Measurements from ENCODE around the gene MRPS11. TPM values are rescaled to one million over a fixed set of nuclear protein-coding genes. Genes with fewer than 3 reads are reported as not detected.

Gene MRPS11
- total RNA-seq, 2 donors from 2014 or later = 35.7 to 36.4 TPM

DNA sequence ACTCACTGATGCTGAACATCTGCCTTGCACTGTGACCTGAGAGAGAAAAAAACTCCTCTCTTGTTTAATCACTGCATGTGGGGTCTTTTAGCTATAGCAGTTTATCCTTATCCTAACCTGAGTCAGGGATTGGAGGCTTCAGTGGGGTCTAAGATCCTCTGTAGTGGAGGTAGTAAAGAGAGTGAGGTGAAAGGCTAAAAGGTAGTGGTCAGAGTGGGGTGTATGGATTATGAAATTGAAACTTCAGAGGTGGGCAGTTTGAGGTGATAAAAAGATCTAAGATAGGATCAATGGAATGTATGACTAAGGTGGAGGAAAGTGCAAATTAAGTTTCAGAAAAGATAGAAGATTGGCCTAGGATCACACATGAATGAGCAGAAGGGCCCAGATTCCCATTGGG, 42.5 kb downstream of the MRPS11 start:
- no peak for DNase-seq (ENCODE audit: low spot score)
- intact Hi-C loops (cut with DNase I) = no loop called here
- Histone ChIP-seq H3K4me3 (no peak overlapping the region), H3K27me3 (replicated peaks; ENCODE audit: insufficient read depth) (no peaks in the 10 kb centered on the region), H3K4me1 (replicated peaks) (no peaks in the 10 kb centered on the region), H3K9me3 (no peaks in the 10 kb centered on the region), H3K36me3 (peaks cover 0 to 4% of the 10 kb centered on the region in 2 donors), H3K27ac (no peak overlapping the region)
- no peak for TF ChIP-seq POLR2AphosphoS5 (IDR thresholded peaks at IDR 0.05)

DNA sequence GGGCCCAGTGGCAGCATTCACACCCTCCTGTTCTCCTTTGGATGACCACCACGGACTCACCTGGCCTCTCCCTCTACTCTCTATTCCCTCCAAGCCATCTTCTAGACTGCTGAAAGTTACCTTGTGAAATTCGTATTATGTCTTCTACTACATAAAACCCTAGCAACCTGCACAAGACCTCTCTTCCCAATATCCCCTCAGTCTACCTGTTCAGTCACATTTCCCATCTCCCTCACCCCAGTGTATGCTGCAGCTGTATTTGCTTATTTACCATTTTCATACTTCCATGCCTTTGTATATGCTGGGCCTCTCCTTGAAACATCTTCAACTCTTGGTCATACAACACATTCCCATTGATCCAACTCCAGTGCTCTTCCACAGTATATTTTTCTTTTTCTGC, 43.7 kb downstream of the MRPS11 start:
- peaks cover 0 to 4% of the 10 kb centered on the region in 2 donors for H3K36me3 ChIP-seq

GRCh38 chr15:88512078-88512477, 44.6 kb downstream of the MRPS11 start:
- WGBS = 89% methylated on average over 3 of the region's 3 CpGs
- intact Hi-C loops (cut with DNase I) = no loop called here

More for the DNA sequence above, 43.7 kb downstream of the MRPS11 start:
- H3K27ac ChIP-seq = no peak overlapping the region
- no peak for DNase-seq (ENCODE audit: low spot score)
- H3K9me3 ChIP-seq = no peaks in the 10 kb centered on the region
- no peak overlapping the region for H3K4me3 ChIP-seq
- no peaks in the 10 kb centered on the region for H3K4me1 ChIP-seq (replicated peaks)
- intact Hi-C loops (cut with DNase I) = no loop called here
- 98% methylated on average over 2 of the region's 2 CpGs for WGBS
- no peaks in the 10 kb centered on the region for H3K27me3 ChIP-seq (replicated peaks; ENCODE audit: insufficient read depth)
- no peak for TF ChIP-seq CTCF (IDR thresholded peaks at IDR 0.05)
- TF ChIP-seq POLR2A (IDR thresholded peaks at IDR 0.05) = no peak
- TF ChIP-seq POLR2AphosphoS5 (IDR thresholded peaks at IDR 0.05) = no peak

DNA sequence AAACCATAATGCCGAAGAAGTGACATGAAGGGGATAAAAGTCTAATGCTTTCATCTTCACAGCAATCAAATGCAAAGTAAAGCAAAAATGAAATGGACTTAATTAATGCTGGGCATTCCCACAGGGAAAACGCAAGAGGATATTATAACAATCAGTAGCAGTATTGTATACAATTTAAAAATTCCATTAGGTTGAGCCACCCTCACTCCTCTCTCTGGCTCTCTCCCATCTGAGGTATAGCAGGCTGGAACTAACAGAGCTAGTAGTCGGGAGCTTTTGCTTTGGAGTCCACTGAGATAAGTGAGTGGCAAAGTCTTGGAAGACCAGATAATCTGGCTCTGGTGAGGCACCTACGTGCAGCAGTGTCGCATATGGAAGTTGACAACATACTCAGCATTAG, 45.1 kb downstream of the MRPS11 start:
- Histone ChIP-seq H3K4me3 (no peak overlapping the region), H3K4me1 (replicated peaks) (no peaks in the 10 kb centered on the region), H3K27ac (no peak overlapping the region), H3K9me3 (no peaks in the 10 kb centered on the region), H3K27me3 (replicated peaks; ENCODE audit: insufficient read depth) (no peaks in the 10 kb centered on the region), H3K36me3 (peaks cover 0 to 4% of the 10 kb centered on the region in 2 donors)
- intact Hi-C loops (cut with DNase I) = no loop called here
- 94% methylated on average over 5 of the region's 5 CpGs for WGBS
- TF ChIP-seq POLR2A (IDR thresholded peaks at IDR 0.05) (no peak), POLR2AphosphoS5 (IDR thresholded peaks at IDR 0.05) (no peak), CTCF (IDR thresholded peaks at IDR 0.05) (no peak)
- DNase-seq (ENCODE audit: low spot score) = no peak

More at GRCh38 chr15:88512078-88512477, 44.6 kb downstream of the MRPS11 start:
- H3K27me3 ChIP-seq (replicated peaks; ENCODE audit: insufficient read depth) = no peaks in the 10 kb centered on the region
- H3K4me1 ChIP-seq (replicated peaks) = no peaks in the 10 kb centered on the region
- H3K27ac ChIP-seq = no peak overlapping the region
- no peak for DNase-seq (ENCODE audit: low spot score)
- no peak overlapping the region for H3K4me3 ChIP-seq
- no peak for TF ChIP-seq POLR2AphosphoS5 (IDR thresholded peaks at IDR 0.05)
- TF ChIP-seq POLR2A (IDR thresholded peaks at IDR 0.05) = no peak
- no peak for TF ChIP-seq CTCF (IDR thresholded peaks at IDR 0.05)
- H3K9me3 ChIP-seq = no peaks in the 10 kb centered on the region
- peaks cover 0 to 4% of the 10 kb centered on the region in 2 donors for H3K36me3 ChIP-seq

GRCh38 chr15:88513195-88513594, 45.7 kb downstream of the MRPS11 start:
- no peaks in the 10 kb centered on the region for H3K27me3 ChIP-seq (replicated peaks; ENCODE audit: insufficient read depth)
- 82% methylated on average over 5 of the region's 5 CpGs for WGBS
- no peak overlapping the region for H3K27ac ChIP-seq
- TF ChIP-seq CTCF (IDR thresholded peaks at IDR 0.05) (no peak), POLR2AphosphoS5 (IDR thresholded peaks at IDR 0.05) (no peak), POLR2A (IDR thresholded peaks at IDR 0.05) (no peak)
- intact Hi-C loops (cut with DNase I) = no loop called here
- H3K36me3 ChIP-seq = peaks cover 0 to 4% of the 10 kb centered on the region in 2 donors
- no peaks in the 10 kb centered on the region for H3K4me1 ChIP-seq (replicated peaks)
- H3K9me3 ChIP-seq = no peaks in the 10 kb centered on the region
- no peak for DNase-seq (ENCODE audit: low spot score)
- no peak overlapping the region for H3K4me3 ChIP-seq

Measured in prostate gland (tissue), 2 donors.